ENCODE measurements around the gene RPSA. TPM values are rescaled to one million over a fixed set of nuclear protein-coding genes. Genes with fewer than 3 reads are reported as not detected.

The RPSA gene
- total RNA-seq, 1 experiment from 2014 or later: 1,984 TPM

- no peak for DNase-seq (ENCODE audit: unreplicated experiment)
- TF ChIP-seq CTCF (IDR thresholded peaks at IDR 0.05; ENCODE audit: unreplicated experiment): no peak
- intact Hi-C loops (cut with micrococcal nuclease): no loop called here
- ChIA-PET CTCF (interaction anchor here (1.7 kb wide), 1 partner anchor 108 kb away, joined by 5 read pairs; no protein-coding TSS in a partner anchor), POLR2A (interaction anchor here (2.0 kb wide), 1 partner anchor 8 kb away, joined by 9 read pairs; the partner anchor contains the start of gene RPSA)
- H3K4me1 Mint-ChIP-seq (ENCODE audit: insufficient read depth, unreplicated experiment): no peaks in the 10 kb centered on the region
- no peak overlapping the region for H3K4me3 Mint-ChIP-seq (ENCODE audit: unreplicated experiment)
- no peak overlapping the region for H3K27ac Mint-ChIP-seq (ENCODE audit: low read depth, unreplicated experiment)
- H3K9me3 Mint-ChIP-seq (ENCODE audit: unreplicated experiment): no peaks in the 10 kb centered on the region
- no peaks in the 10 kb centered on the region for H3K27me3 Mint-ChIP-seq (ENCODE audit: insufficient read depth, unreplicated experiment)
- no TSS peak for BruUV-seq (replicated peaks)
- peaks cover 70% of the 10 kb centered on the region for H3K36me3 Mint-ChIP-seq (ENCODE audit: insufficient read depth, unreplicated experiment)
These were observed 7.8 kb upstream of the RPSA start for GRCh38 chr3:39398700-39399099.

GRCh38 chr3:39401983-39402382 is 4.5 kb upstream of the RPSA start:
- Mint-ChIP-seq H3K4me1 (ENCODE audit: insufficient read depth, unreplicated experiment) (no peaks in the 10 kb centered on the region), H3K36me3 (ENCODE audit: insufficient read depth, unreplicated experiment) (peaks cover 46% of the 10 kb centered on the region), H3K9me3 (ENCODE audit: unreplicated experiment) (no peaks in the 10 kb centered on the region), H3K4me3 (ENCODE audit: unreplicated experiment) (no peak overlapping the region), H3K27me3 (ENCODE audit: insufficient read depth, unreplicated experiment) (no peaks in the 10 kb centered on the region), H3K27ac (ENCODE audit: low read depth, unreplicated experiment) (no peak overlapping the region)
- intact Hi-C loops (cut with micrococcal nuclease): loop anchor here (10.0 kb wide), 1 partner anchor 913 kb away; no protein-coding TSS in a partner anchor
- CTCF ChIA-PET: no interaction called here
- no TSS peak for BruUV-seq (replicated peaks)
- POLR2A ChIA-PET: interaction anchor here (0.7 to 2.2 kb wide), 3 partner anchors 11 to 18 kb away, joined by 3 to 7 read pairs (median 3); no protein-coding TSS in a partner anchor
- TF ChIP-seq CTCF (IDR thresholded peaks at IDR 0.05; ENCODE audit: unreplicated experiment): no peak
- no peak for DNase-seq (ENCODE audit: unreplicated experiment)

GRCh38 chr3:39404943-39405686 is 1.4 kb upstream of the RPSA start:
- no peak for DNase-seq (ENCODE audit: unreplicated experiment)
- H3K4me1 Mint-ChIP-seq (ENCODE audit: insufficient read depth, unreplicated experiment): peaks cover 8% of the 10 kb centered on the region
- no peak for TF ChIP-seq CTCF (IDR thresholded peaks at IDR 0.05; ENCODE audit: unreplicated experiment)
- H3K4me3 Mint-ChIP-seq (ENCODE audit: unreplicated experiment): peak overlapping the region; percentile 80
- H3K9me3 Mint-ChIP-seq (ENCODE audit: unreplicated experiment): no peaks in the 10 kb centered on the region
- CTCF ChIA-PET: interaction anchor here (0.6 to 2.1 kb wide), 9 partner anchors 10 to 1113 kb away, joined by 3 to 6 read pairs (median 5); no protein-coding TSS in a partner anchor
- no peaks in the 10 kb centered on the region for H3K27me3 Mint-ChIP-seq (ENCODE audit: insufficient read depth, unreplicated experiment)
- H3K27ac Mint-ChIP-seq (ENCODE audit: low read depth, unreplicated experiment): no peak overlapping the region
- intact Hi-C loops (cut with micrococcal nuclease): loop anchor here (10.0 kb wide), 1 partner anchor 910 kb away; no protein-coding TSS in a partner anchor
- POLR2A ChIA-PET: interaction anchor here (0.6 to 6.3 kb wide), 3 partner anchors 11 to 42 kb away, joined by 3 to 63 read pairs (median 48); no protein-coding TSS in a partner anchor
- H3K36me3 Mint-ChIP-seq (ENCODE audit: insufficient read depth, unreplicated experiment): peaks cover 53% of the 10 kb centered on the region
- no TSS peak for BruUV-seq (replicated peaks)

- peak overlapping the region; percentile 96 for H3K27ac Mint-ChIP-seq (ENCODE audit: low read depth, unreplicated experiment)
- H3K4me1 Mint-ChIP-seq (ENCODE audit: insufficient read depth, unreplicated experiment): peaks cover 13% of the 10 kb centered on the region
- ChIA-PET POLR2A (interaction anchor here (0.6 to 6.3 kb wide), 10 partner anchors 9 to 911 kb away, joined by 3 to 63 read pairs (median 3); no protein-coding TSS in a partner anchor), CTCF (interaction anchor here (0.6 to 3.3 kb wide), 11 partner anchors 9 to 1170 kb away, joined by 3 to 21 read pairs (median 3); no protein-coding TSS in a partner anchor)
- no peaks in the 10 kb centered on the region for H3K27me3 Mint-ChIP-seq (ENCODE audit: insufficient read depth, unreplicated experiment)
- no peak for DNase-seq (ENCODE audit: unreplicated experiment)
- H3K4me3 Mint-ChIP-seq (ENCODE audit: unreplicated experiment): peak overlapping the region; percentile 80
- BruUV-seq (replicated peaks): TSS peak; percentile 90
- H3K9me3 Mint-ChIP-seq (ENCODE audit: unreplicated experiment): no peaks in the 10 kb centered on the region
- H3K36me3 Mint-ChIP-seq (ENCODE audit: insufficient read depth, unreplicated experiment): peaks cover 53% of the 10 kb centered on the region
- intact Hi-C loops (cut with micrococcal nuclease): loop anchor here (2.0 to 10.0 kb wide), 2 partner anchors 21 to 909 kb away; no protein-coding TSS in a partner anchor
- TF ChIP-seq CTCF (IDR thresholded peaks at IDR 0.05; ENCODE audit: unreplicated experiment): no peak
These were observed 693 bp upstream of the RPSA start for GRCh38 chr3:39405687-39406367.
